Smooth muscle cell (in vitro differentiated cells): ENCODE data around the gene SOX8. TPM values are rescaled to one million over a fixed set of nuclear protein-coding genes. Genes with fewer than 3 reads are reported as not detected.

Experiments
- DNase-seq: peaks from one replicate; lab custom pipeline; 2025; ENCODE audit not compliant: unreplicated experiment; lab: John Stamatoyannopoulos, UW
- H2AFZ ChIP-seq: fragments of 200-600 bp; sonication (generic); 2 replicates; pipeline ENCODE4 v1.6.0; 2016; ENCODE audit warnings: antibody characterized with exemption, low read depth, mild to moderate bottlenecking
- H3F3A ChIP-seq: fragments of 200-600 bp; sonication (generic); 2 replicates; pipeline ENCODE4 v1.6.0; 2017; ENCODE audit warnings: antibody characterized with exemption, low read depth
- H3K27ac ChIP-seq: fragments of 200-600 bp; sonication (generic); 2 replicates; pipeline ENCODE4 v1.5.1; 2016; ENCODE audit warnings: low read depth, mild to moderate bottlenecking
- H3K27me3 ChIP-seq: fragments of 200-600 bp; sonication (generic); 2 replicates; pipeline ENCODE4 v1.6.1; 2016; ENCODE audit warnings: low read depth, mild to moderate bottlenecking
- H3K36me3 ChIP-seq: fragments of 200-600 bp; sonication (generic); 2 replicates; pipeline ENCODE4 v1.5.1; 2016; ENCODE audit warnings: low read depth
- H3K4me1 ChIP-seq: fragments of 200-600 bp; sonication (generic); 2 replicates; pipeline ENCODE4 v1.5.1; 2016; ENCODE audit warnings: low read depth
- H3K4me2 ChIP-seq: fragments of 200-600 bp; sonication (generic); 2 replicates; pipeline ENCODE4 v1.6.0; 2016; ENCODE audit warnings: mild to moderate bottlenecking
- H3K4me3 ChIP-seq: fragments of 200-600 bp; sonication (generic); 2 replicates; pipeline ENCODE4 v1.5.1; 2016; ENCODE audit warnings: mild to moderate bottlenecking
- H3K79me2 ChIP-seq: fragments of 200-600 bp; sonication (generic); 2 replicates; pipeline ENCODE4 v1.6.0; 2016; ENCODE audit warnings: low read depth, mild to moderate bottlenecking
- H3K9ac ChIP-seq: fragments of 200-600 bp; sonication (generic); 2 replicates; pipeline ENCODE4 v1.6.0; 2016; ENCODE audit warnings: low read depth
- H3K9me3 ChIP-seq: fragments of 200-600 bp; sonication (generic); replicated peaks from 2 replicates; pipeline ENCODE4 v1.5.1; 2016; ENCODE audit warnings: low read depth
- H4K20me1 ChIP-seq: fragments of 200-600 bp; sonication (generic); 2 replicates; pipeline ENCODE4 v1.6.0; 2016; ENCODE audit warnings: low read depth
- CTCF ChIP-seq: fragments of 200-600 bp; sonication (generic); IDR thresholded peaks from 2 replicates; pipeline ENCODE4 v1.5.1; 2017; ENCODE audit warnings: borderline replicate concordance, mild to moderate bottlenecking, antibody characterized with exemption; ENCODE audit not compliant: insufficient read depth, poor library complexity, severe bottlenecking
- WGBS: methylation state at CpG from one replicate; pipeline ENCODE4 v1.1.7; 2016; ENCODE audit warnings: low lambda C conversion rate; 5-methylcytosine and 5-hydroxymethylcytosine counted together
- polyA plus RNA-seq: library from polyadenylated mRNA; unstranded; fragments of >200 nt; fragmentation: Nextera tagmentation; extraction: Ambion mirVana; gene quantifications from 2 replicates; pipeline ENCODE4 v1.2.1, GENCODE V29; 2016
- total RNA-seq: library from RNA; depleted of rRNA; stranded (reverse); fragments of >200 nt; gene quantifications from 2 replicates; pipeline ENCODE4 v1.2.3, GENCODE V29; 2014

The SOX8 gene
- total and polyA plus RNA-seq, 2 experiments from 2014 or later: 1.8 to 3.5 TPM

DNA sequence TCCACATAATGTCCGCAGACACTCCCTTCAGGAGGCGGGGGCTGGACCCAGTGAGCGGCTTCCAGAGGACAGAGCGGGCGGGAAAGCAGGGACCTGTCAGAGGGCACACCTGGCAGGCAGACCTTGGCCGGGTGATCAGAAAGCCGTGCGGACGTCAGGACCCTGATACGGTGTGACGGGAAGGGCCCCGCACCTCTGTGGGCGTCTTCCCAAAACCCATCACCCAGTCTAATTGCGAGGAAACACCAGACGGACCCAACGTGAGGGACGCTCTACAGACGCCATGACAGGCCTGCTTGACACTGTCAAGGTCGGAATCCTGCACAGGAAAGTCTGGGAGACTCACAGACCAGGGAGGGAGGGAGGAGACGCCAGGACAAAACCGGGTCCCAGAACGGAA, 19.2 kb upstream of the SOX8 start:
- Histone ChIP-seq H3F3A (peaks cover 4% of the 10 kb centered on the region), H2AFZ (no peak overlapping the region), H3K27ac (no peak overlapping the region), H3K4me2 (no peak overlapping the region), H3K9me3 (no peaks in the 10 kb centered on the region), H3K27me3 (no peaks in the 10 kb centered on the region), H3K36me3 (no peaks in the 10 kb centered on the region), H3K4me3 (no peak overlapping the region), H4K20me1 (peaks cover 20% of the 10 kb centered on the region), H3K9ac (no peak overlapping the region), H3K79me2 (peaks cover 2% of the 10 kb centered on the region), H3K4me1 (no peaks in the 10 kb centered on the region)
- no peak for TF ChIP-seq CTCF
- WGBS: 92% methylated on average over 22 of the region's 22 CpGs
- no peak for DNase-seq

DNA sequence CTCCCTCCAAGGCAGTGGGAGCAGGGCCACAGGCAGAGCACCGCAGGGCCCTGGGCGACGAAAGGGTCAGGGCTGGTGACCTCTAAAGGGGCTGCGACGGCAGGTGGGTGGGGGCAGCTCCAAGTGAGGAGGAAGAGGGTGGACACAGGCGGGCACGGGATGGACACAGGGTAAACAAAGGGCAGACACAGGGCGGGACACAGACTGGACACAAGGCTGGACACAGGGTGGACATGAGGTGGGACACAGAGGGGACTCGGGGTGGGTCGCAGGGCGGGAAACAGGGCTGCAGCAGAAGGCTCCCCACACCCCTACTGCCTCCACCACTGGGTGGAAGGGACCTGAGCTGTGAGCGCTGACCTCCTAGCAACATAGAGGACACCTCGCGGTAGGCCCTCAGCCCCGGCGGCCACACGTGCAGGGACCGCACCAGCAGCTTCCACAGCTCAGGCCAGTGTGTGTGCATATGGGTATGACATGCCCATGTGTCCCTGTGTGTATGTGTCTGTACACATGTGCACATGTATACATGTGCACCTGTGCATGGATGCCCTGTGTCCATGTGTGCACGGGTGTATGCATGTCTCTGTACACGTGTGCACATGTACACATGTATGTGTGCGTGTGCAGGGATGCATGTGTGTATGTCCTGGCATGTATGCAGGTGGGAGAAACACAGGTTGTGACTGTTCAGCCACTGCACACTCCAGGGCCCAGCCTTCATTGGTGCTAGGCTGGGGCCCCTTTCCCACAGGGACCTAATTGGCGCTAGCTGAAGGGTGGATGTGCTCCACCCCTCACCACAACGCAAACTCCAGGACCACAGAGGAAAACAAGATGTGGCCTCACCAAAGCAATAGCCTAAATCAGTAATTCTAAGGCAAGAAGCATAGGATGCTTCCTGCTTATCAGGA, 18.4 kb upstream of the SOX8 start:
- Histone ChIP-seq H3K4me2 (peak overlapping the region; percentile 38), H3K27ac (no peak overlapping the region)

GRCh38 chr16:963913-964312, 17.7 kb upstream of the SOX8 start:
- Histone ChIP-seq H4K20me1 (peaks cover 6% of the 10 kb centered on the region), H3K4me3 (no peak overlapping the region), H3K9ac (no peak overlapping the region), H3K36me3 (no peaks in the 10 kb centered on the region), H3K27me3 (no peaks in the 10 kb centered on the region), H3F3A (peaks cover 9% of the 10 kb centered on the region), H2AFZ (no peak overlapping the region), H3K9me3 (no peaks in the 10 kb centered on the region), H3K4me1 (peaks cover 8% of the 10 kb centered on the region), H3K27ac (no peak overlapping the region), H3K79me2 (no peaks in the 10 kb centered on the region), H3K4me2 (peak overlapping the region; percentile 38)
- WGBS: 78% methylated on average over 17 of the region's 17 CpGs
- DNase-seq: no peak
- no peak for TF ChIP-seq CTCF

More for the DNA sequence above, 18.4 kb upstream of the SOX8 start:
- Histone ChIP-seq H3K79me2 (no peaks in the 10 kb centered on the region), H2AFZ (no peak overlapping the region), H3K9ac (no peak overlapping the region), H3K4me1 (peaks cover under 1% of the 10 kb centered on the region), H3K4me3 (no peak overlapping the region), H3F3A (peaks cover 4% of the 10 kb centered on the region), H3K36me3 (no peaks in the 10 kb centered on the region), H3K9me3 (no peaks in the 10 kb centered on the region), H4K20me1 (peaks cover 12% of the 10 kb centered on the region), H3K27me3 (no peaks in the 10 kb centered on the region)
- no peak for TF ChIP-seq CTCF
- WGBS: 95% methylated on average over 21 of the region's 23 CpGs
- DNase-seq: no peak
